Measurements from ENCODE around the gene SSH2. TPM values are rescaled to one million over a fixed set of nuclear protein-coding genes. Genes with fewer than 3 reads are reported as not detected.

The SSH2 gene
- total and polyA plus RNA-seq, 9 of the 15 experiments (the other 6 are each of a cell fraction or from before 2014, with no cell fraction given) = 3.9 to 16.1 (median 10.2) TPM

DNA sequence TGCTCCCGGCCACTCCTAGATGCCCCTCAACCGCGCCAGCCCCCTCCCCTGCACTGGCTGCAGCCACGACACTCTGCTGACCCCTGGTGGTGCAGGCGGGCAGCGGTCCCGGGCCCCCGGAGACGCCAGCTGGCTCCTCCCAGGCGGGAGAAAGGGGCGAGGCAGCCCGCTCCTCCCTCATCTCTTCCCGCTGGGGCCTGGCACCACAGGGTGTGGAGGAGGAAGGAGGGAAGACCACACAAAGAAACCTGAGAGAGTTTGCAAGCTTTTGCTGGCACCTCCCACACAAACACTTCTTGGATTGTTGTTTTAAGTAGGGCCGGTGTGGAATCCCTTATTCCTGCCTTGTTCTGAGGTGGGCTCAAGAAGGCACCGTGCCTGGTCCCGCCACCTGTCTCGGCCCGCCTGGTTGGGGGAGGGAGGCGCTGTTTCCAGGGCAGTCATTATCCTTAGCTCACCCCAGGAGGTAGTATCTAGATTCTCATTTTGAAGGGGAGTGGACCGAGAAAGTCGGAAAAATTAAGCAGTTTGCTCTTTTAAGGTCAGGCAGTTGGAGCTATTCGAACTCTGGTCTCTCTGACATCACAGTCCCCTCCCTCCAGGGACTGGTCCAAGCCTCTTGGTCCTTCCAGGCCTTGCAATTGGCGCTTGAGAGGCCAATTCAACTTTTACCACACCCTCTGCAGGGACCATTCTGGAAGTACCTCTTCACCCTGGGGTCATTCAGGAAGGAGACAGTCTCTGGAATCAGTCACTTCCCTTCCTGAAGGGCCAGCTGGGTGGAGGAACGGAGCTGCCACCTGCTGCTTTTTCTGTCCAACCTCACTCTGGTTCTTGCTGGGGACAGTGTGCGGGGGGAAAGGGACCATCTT is 338.1 kb downstream of the SSH2 start (continued):
- TF ChIP-seq, protein P1, sequence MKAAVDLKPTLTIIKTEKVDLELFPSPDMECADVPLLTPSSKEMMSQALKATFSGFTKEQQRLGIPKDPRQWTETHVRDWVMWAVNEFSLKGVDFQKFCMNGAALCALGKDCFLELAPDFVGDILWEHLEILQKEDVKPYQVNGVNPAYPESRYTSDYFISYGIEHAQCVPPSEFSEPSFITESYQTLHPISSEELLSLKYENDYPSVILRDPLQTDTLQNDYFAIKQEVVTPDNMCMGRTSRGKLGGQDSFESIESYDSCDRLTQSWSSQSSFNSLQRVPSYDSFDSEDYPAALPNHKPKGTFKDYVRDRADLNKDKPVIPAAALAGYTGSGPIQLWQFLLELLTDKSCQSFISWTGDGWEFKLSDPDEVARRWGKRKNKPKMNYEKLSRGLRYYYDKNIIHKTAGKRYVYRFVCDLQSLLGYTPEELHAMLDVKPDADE (conservative IDR thresholded peaks at IDR 0.05; ENCODE audit: control insufficient read depth, low read depth, low read length) = peak; percentile 57; the same call in 1 of the 2 replicates
- TF ChIP-seq PHF20 (IDR thresholded peaks at IDR 0.05; ENCODE audit: partially characterized antibody) (no peak), ETV6 (IDR thresholded peaks at IDR 0.05; ENCODE audit: borderline replicate concordance in 1 of 2, low read depth in 2 of 2, low read length in 1 of 2) (no peak), ETV6 (CRISPR knock-in tag; IDR thresholded peaks at IDR 0.05; ENCODE audit: borderline replicate concordance) (no peak), ZNF3 (CRISPR knock-in tag; IDR thresholded peaks at IDR 0.05) (no peak), SP1 (CRISPR knock-in tag; IDR thresholded peaks at IDR 0.05) (peak; percentile 19; the same call in 1 of the 2 replicates), MEF2A (IDR thresholded peaks at IDR 0.05; ENCODE audit: control insufficient read depth, low read depth, low read length) (no peak)
- TF ChIP-seq, protein P2, sequence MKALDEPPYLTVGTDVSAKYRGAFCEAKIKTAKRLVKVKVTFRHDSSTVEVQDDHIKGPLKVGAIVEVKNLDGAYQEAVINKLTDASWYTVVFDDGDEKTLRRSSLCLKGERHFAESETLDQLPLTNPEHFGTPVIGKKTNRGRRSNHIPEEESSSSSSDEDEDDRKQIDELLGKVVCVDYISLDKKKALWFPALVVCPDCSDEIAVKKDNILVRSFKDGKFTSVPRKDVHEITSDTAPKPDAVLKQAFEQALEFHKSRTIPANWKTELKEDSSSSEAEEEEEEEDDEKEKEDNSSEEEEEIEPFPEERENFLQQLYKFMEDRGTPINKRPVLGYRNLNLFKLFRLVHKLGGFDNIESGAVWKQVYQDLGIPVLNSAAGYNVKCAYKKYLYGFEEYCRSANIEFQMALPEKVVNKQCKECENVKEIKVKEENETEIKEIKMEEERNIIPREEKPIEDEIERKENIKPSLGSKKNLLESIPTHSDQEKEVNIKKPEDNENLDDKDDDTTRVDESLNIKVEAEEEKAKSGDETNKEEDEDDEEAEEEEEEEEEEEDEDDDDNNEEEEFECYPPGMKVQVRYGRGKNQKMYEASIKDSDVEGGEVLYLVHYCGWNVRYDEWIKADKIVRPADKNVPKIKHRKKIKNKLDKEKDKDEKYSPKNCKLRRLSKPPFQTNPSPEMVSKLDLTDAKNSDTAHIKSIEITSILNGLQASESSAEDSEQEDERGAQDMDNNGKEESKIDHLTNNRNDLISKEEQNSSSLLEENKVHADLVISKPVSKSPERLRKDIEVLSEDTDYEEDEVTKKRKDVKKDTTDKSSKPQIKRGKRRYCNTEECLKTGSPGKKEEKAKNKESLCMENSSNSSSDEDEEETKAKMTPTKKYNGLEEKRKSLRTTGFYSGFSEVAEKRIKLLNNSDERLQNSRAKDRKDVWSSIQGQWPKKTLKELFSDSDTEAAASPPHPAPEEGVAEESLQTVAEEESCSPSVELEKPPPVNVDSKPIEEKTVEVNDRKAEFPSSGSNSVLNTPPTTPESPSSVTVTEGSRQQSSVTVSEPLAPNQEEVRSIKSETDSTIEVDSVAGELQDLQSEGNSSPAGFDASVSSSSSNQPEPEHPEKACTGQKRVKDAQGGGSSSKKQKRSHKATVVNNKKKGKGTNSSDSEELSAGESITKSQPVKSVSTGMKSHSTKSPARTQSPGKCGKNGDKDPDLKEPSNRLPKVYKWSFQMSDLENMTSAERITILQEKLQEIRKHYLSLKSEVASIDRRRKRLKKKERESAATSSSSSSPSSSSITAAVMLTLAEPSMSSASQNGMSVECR (CRISPR knock-in tag; IDR thresholded peaks at IDR 0.05) = no peak; the same call in 1 of the 2 replicates
